SU-DHL-6 (cell line): Measurements from ENCODE around the gene CD274.

Experiments used
- CTCF ChIP-seq: fragments of 200-600 bp; sonication (generic); IDR thresholded peaks from one replicate; pipeline ENCODE4 v1.5.1; 2017; ENCODE audit warnings: antibody characterized with exemption, mild to moderate bottlenecking, low read length, moderate library complexity; ENCODE audit not compliant: insufficient read depth, poor library complexity, severe bottlenecking
- EZH2phosphoT487 ChIP-seq: fragments of 200-600 bp; sonication (generic), shearing (Covaris generic); conservative IDR thresholded peaks from 2 replicates; pipeline ENCODE4 v1.6.1; 2018; ENCODE audit warnings: mild to moderate bottlenecking, antibody characterized with exemption, low read length, moderate library complexity, mixed read lengths

GRCh38 chr9:5402217-5402616, 48.1 kb upstream of the CD274 start:
- no peak for TF ChIP-seq CTCF
- TF ChIP-seq EZH2phosphoT487, result no peak
